Left forelimb (tissue), 1 donor: Measurements from ENCODE around the gene DCHS2.

ENCODE experiments used
- DNase-seq: peaks from one replicate; pipeline ENCODE4 v3.0.0-alpha.2; 2018; ENCODE audit warnings: low spot score

DCHS2 gene

GRCh38 chr4:154491341-154492271 lies at the start of gene DCHS2:
Gene DCHS2 (minus strand): TSS chr4:154491799. CDS start chr4:154491355, 444 bp downstream.
- DNase-seq, result peak; percentile 80

- DNase-seq, result no peak
Measured at GRCh38 chr4:154534296-154534695, 42.7 kb upstream of the DCHS2 start.

GRCh38 chr4:154529728-154530519 lies 38.3 kb upstream of the DCHS2 start:
- DNase-seq, result no peak

- DNase-seq, result no peak
Measured at GRCh38 chr4:154528869-154529268, 37.3 kb upstream of the DCHS2 start.

- no peak for DNase-seq
Measured at GRCh38 chr4:154527308-154527707, 35.7 kb upstream of the DCHS2 start.

- no peak for DNase-seq
Measured at GRCh38 chr4:154526151-154526550, 34.6 kb upstream of the DCHS2 start.

- no peak for DNase-seq
Measured at GRCh38 chr4:154521607-154522006, 30.0 kb upstream of the DCHS2 start.

GRCh38 chr4:154519214-154519613 lies 27.6 kb upstream of the DCHS2 start:
- DNase-seq, result no peak

GRCh38 chr4:154517591-154517990 lies 26.0 kb upstream of the DCHS2 start:
- no peak for DNase-seq

GRCh38 chr4:154516318-154517029 lies 24.9 kb upstream of the DCHS2 start:
- DNase-seq, result no peak

- DNase-seq, result no peak
Measured at GRCh38 chr4:154511981-154512380, 20.4 kb upstream of the DCHS2 start.

GRCh38 chr4:154511548-154511947 lies 19.9 kb upstream of the DCHS2 start:
- DNase-seq, result no peak

- no peak for DNase-seq
Measured at GRCh38 chr4:154507156-154507555, 15.6 kb upstream of the DCHS2 start.

GRCh38 chr4:154506253-154506652 lies 14.7 kb upstream of the DCHS2 start:
- DNase-seq, result no peak

GRCh38 chr4:154503598-154503997 lies 12.0 kb upstream of the DCHS2 start:
- DNase-seq, result no peak

- no peak for DNase-seq
Measured at GRCh38 chr4:154502111-154502510, 10.5 kb upstream of the DCHS2 start.

- no peak for DNase-seq
Measured at GRCh38 chr4:154497889-154498288, 6.3 kb upstream of the DCHS2 start.

- DNase-seq, result no peak
Measured at GRCh38 chr4:154495867-154496266, 4.3 kb upstream of the DCHS2 start.

GRCh38 chr4:154492288-154492687 lies 689 bp upstream of the DCHS2 start:
- no peak for DNase-seq

GRCh38 chr4:154490583-154491340 lies 837 bp downstream of the DCHS2 start:
- DNase-seq, result peak; percentile 72

- no peak for DNase-seq
Measured at GRCh38 chr4:154490234-154490582, 1.4 kb downstream of the DCHS2 start.
